Measurements from ENCODE around the gene RPTOR. TPM values are rescaled to one million over a fixed set of nuclear protein-coding genes. Genes with fewer than 3 reads are reported as not detected.

Gene RPTOR
- total RNA-seq, 6 experiments from 2014 or later = 34.4 to 39.2 (median 35.5) TPM

DNA sequence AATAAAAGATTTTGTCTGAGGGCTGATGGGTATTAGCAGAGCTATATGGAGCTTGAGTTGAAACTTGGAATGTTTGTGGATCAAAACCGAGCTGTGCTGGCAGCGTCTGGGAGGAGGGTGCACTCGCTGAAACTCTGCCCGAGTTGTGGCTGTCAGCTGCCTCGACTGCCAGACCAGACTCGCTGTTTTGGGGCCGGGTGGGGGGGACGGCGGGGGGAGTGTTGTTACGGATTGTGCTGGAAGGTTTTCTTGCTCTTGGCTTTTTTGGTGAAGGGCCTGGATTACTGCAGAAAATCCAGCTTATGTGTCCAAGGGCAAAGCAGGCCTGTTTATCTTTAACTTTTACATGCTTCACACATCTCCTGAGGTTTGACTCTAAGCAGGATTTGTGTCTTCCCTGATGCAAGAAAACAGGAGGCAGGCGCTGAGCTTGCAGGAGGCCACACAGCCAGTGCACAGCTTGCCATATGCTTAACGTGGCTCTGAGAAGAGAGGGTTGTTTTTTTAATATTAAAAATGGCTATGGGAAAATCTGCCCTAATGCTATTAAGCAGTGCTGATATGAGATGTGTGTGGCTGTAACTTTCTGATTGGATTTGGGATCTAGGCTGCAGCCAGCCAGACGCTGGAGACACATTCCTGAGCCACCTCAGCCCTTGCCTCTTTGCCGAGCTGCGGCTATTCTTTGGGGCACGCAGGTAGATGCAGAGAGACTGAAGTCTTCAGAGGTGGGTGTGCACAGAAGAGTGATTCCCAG, 20.5 kb upstream of the RPTOR start:
- H3K4me1 Mint-ChIP-seq (ENCODE audit: low read depth) = peaks cover 26% of the 10 kb centered on the region
- H3K9me3 Mint-ChIP-seq = no peaks in the 10 kb centered on the region
- H3K27me3 Mint-ChIP-seq (ENCODE audit: insufficient read depth) = peaks cover 16% of the 10 kb centered on the region
- H3K36me3 Mint-ChIP-seq (ENCODE audit: low read depth) = peaks cover 6% of the 10 kb centered on the region; the same call in 1 of the 2 replicates
- TF ChIP-seq, protein P1, sequence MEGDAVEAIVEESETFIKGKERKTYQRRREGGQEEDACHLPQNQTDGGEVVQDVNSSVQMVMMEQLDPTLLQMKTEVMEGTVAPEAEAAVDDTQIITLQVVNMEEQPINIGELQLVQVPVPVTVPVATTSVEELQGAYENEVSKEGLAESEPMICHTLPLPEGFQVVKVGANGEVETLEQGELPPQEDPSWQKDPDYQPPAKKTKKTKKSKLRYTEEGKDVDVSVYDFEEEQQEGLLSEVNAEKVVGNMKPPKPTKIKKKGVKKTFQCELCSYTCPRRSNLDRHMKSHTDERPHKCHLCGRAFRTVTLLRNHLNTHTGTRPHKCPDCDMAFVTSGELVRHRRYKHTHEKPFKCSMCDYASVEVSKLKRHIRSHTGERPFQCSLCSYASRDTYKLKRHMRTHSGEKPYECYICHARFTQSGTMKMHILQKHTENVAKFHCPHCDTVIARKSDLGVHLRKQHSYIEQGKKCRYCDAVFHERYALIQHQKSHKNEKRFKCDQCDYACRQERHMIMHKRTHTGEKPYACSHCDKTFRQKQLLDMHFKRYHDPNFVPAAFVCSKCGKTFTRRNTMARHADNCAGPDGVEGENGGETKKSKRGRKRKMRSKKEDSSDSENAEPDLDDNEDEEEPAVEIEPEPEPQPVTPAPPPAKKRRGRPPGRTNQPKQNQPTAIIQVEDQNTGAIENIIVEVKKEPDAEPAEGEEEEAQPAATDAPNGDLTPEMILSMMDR (IDR thresholded peaks at IDR 0.05) = no peak
- no peak overlapping the region for H3K27ac Mint-ChIP-seq
- no peak overlapping the region for H3K4me3 Mint-ChIP-seq
- no peak for DNase-seq

DNA sequence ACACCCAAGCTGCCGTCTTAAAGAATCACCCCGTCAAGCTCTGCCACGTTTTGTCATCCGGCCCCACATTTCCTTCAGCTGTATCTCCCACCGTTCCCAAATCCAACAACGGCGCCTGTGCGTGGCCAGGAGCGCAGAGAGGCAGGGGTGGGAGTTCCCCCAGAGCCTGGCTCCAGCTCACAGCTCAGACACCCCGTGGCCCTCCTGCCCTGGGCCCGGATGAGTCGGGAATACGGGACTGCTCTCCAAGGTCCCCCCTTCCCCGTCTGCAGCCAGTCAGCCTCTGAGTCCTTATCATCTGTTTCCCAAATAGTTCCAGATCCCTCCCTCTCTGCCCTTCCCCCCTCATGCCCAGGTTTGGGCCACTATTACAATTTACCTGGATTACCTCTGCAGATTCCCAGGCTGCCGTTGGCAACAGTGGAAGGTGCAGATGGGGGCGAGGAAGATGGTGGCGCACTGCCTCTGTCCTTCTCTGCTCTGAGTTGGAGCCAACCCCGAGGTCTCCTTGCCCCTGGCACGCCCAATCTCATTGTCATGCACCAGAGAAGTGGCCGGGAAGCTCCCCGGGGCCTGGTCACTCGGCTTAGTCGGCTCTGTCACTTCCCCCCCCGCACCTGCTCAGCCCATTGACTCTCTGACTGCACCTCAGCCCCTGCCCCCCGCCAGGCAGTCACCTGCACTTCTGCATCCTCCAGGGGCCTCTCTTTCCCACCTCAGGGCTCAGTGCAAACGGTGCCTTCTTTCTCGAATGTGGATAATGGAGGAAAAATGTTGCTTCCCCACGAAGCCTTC, 18.3 kb upstream of the RPTOR start:
- peaks cover 27% of the 10 kb centered on the region for H3K4me1 Mint-ChIP-seq (ENCODE audit: low read depth)
- H3K27me3 Mint-ChIP-seq (ENCODE audit: insufficient read depth) = peaks cover 12% of the 10 kb centered on the region
- no peak overlapping the region; the same call in 1 of the 2 replicates for H3K27ac Mint-ChIP-seq
- no peak overlapping the region for H3K4me3 Mint-ChIP-seq
- TF ChIP-seq, protein P1 (IDR thresholded peaks at IDR 0.05) = no peak
- peaks cover 6% of the 10 kb centered on the region; the same call in 1 of the 2 replicates for H3K36me3 Mint-ChIP-seq (ENCODE audit: low read depth)
- DNase-seq = no peak
- no peaks in the 10 kb centered on the region for H3K9me3 Mint-ChIP-seq

DNA sequence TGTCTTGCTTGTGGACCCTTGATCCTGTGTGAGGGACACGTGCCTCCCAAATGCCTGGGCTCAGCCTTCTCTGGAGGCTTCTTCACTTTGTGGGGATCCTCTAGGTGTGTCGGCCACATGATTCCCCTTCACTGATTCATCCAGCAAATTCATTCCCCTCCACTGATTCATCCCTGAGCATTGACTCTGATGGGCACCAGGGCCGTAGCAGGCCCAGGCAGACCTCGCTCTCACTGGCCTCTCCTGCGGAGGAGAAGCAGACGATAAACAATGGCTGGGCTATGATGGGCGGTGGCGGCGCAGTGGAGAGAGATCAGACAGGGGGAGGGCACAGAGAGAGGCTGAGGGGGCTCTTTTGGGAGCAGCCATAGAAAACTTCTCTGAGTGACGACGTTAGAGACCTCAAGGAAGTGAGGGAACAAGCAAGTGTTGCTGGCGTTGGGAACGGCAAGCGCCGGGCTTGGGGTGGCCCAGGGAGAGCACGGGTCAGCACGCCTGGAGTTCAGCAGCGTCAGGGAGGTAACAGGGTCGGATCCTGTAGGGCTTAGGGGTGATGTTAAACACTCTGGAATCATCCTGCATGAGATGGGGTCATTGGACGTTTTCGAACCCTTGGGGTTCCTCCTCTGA, 17.5 kb upstream of the RPTOR start:
- Mint-ChIP-seq H3K36me3 (ENCODE audit: low read depth) (peaks cover 6% of the 10 kb centered on the region; the same call in 1 of the 2 replicates), H3K27ac (peak overlapping the region; percentile 81), H3K9me3 (no peaks in the 10 kb centered on the region), H3K4me3 (0 out of 2 replicates have a peak overlapping the region, but pooled peaks have one; percentile 14), H3K4me1 (ENCODE audit: low read depth) (peaks cover 27% of the 10 kb centered on the region), H3K27me3 (ENCODE audit: insufficient read depth) (peaks cover 10% of the 10 kb centered on the region)
- DNase-seq = peak; percentile 43
- TF ChIP-seq, protein P1 (IDR thresholded peaks at IDR 0.05) = no peak

DNA sequence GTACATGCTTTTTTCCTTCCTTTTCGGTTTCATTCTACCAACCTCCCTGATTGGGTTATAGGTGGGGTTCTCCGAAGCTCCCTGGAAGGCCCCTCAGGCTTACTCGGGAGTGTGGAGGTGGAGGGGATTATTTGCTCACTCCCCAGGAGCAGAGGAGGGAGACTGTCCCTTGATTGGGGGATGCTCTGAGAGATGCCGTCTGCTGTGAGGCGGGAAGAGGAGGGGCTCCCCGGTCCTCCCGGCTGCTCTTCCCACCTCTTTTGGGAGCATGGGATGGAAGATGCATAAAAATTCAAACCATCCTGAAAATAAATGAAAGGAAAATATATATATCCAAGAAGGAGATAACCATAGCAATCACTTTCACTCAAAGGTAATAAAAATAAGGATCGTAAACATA, 16.1 kb upstream of the RPTOR start:
- peak overlapping the region; percentile 51 for H3K4me3 Mint-ChIP-seq
- TF ChIP-seq, protein P1 (IDR thresholded peaks at IDR 0.05) = no peak
- peaks cover 8% of the 10 kb centered on the region for H3K27me3 Mint-ChIP-seq (ENCODE audit: insufficient read depth)
- DNase-seq = no peak
- peaks cover 6% of the 10 kb centered on the region; the same call in 1 of the 2 replicates for H3K36me3 Mint-ChIP-seq (ENCODE audit: low read depth)
- H3K9me3 Mint-ChIP-seq = no peaks in the 10 kb centered on the region
- H3K27ac Mint-ChIP-seq = no peak overlapping the region
- H3K4me1 Mint-ChIP-seq (ENCODE audit: low read depth) = peaks cover 27% of the 10 kb centered on the region

DNA sequence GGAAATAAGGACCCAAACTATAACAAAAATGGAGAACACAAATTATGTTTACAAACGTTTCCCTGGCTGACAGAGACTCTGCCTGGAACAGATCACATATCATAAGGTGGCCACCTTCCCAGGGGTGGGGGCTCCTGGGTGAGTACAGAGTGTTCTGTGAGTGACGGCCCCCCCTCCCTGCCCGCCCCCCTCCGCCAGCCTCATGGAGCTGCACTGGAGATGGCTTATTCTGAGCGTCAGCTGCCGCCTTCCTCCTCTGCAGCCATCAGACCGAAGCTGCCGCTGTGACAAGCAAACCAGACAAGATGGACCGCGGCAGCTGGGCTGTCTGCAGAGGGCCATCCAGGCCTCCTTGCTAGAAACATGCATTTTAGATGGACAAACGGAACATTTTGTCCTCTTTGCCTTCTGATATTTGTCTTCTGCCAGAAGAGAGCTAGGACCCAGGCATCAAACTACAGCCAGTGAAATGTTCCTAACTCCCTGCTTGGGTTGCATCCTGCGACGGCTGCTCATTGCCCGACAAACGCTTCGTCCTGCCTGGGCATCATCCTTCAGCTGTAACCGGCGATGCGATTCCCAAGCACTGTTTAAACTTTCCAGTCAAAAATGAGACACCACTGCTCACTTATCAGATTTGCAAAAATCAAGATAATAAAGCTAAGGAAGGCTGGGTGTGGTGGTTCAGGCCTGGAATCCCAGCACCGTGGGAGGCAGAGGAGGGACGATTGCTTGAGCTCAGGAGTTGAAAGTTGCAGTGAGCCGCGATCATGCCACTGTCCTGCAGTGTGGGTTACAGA, 15.3 kb upstream of the RPTOR start:
- H3K4me1 Mint-ChIP-seq (ENCODE audit: low read depth) = peaks cover 27% of the 10 kb centered on the region
- DNase-seq = no peak
- TF ChIP-seq, protein P1 (IDR thresholded peaks at IDR 0.05) = no peak
- H3K27me3 Mint-ChIP-seq (ENCODE audit: insufficient read depth) = peaks cover 5% of the 10 kb centered on the region; the same call in 1 of the 2 replicates
- no peak overlapping the region for H3K27ac Mint-ChIP-seq
- H3K36me3 Mint-ChIP-seq (ENCODE audit: low read depth) = peaks cover 6% of the 10 kb centered on the region; the same call in 1 of the 2 replicates
- H3K4me3 Mint-ChIP-seq = peak overlapping the region; percentile 51
- no peaks in the 10 kb centered on the region for H3K9me3 Mint-ChIP-seq

All from HFFc6 (cell line).